HepG2 (cell line): Measurements from ENCODE around the gene LMBRD2. TPM values are rescaled to one million over a fixed set of nuclear protein-coding genes. Genes with fewer than 3 reads are reported as not detected.

Experiments
- AHDC1 ChIP-seq: sonication (generic); formaldehyde crosslinking; IDR thresholded peaks from 2 replicates; pipeline ENCODE4 v1.5.1; 2020; ENCODE audit warnings: mild to moderate bottlenecking, missing genetic modification reagents, borderline replicate concordance
- CENPBD1 ChIP-seq: sonication (generic); formaldehyde crosslinking; IDR thresholded peaks from 2 replicates; pipeline ENCODE4 v1.8.0; 2022; ENCODE audit warnings: missing genetic modification reagents, low read depth, mild to moderate bottlenecking, borderline replicate concordance
- E2F2 ChIP-seq: sonication (generic); formaldehyde crosslinking; IDR thresholded peaks from 2 replicates; pipeline ENCODE4 v1.4.0; 2020; ENCODE audit warnings: missing genetic modification reagents, borderline replicate concordance
- HNRNPL ChIP-seq: fragments of 200-400 bp; formaldehyde crosslinking; IDR thresholded peaks from 2 replicates; pipeline ENCODE4 v1.6.1; 2017; ENCODE audit warnings: mild to moderate bottlenecking, low read depth, low read length
- JUND ChIP-seq: sonication (generic); formaldehyde crosslinking; IDR thresholded peaks from 2 replicates; pipeline ENCODE4 v1.8.0; 2022; ENCODE audit warnings: mild to moderate bottlenecking, missing genetic modification reagents
- U2AF2 ChIP-seq: fragments of 200-400 bp; formaldehyde crosslinking; IDR thresholded peaks from 2 replicates; pipeline ENCODE4 v1.6.1; 2017; ENCODE audit warnings: low read depth, mild to moderate bottlenecking, low read length
- ZBTB7A ChIP-seq: sonication (generic); formaldehyde crosslinking; IDR thresholded peaks from 2 replicates; pipeline ENCODE4 v1.8.0; 2022; ENCODE audit warnings: mild to moderate bottlenecking, missing genetic modification reagents
- ZNF12 ChIP-seq: sonication (generic); formaldehyde crosslinking; IDR thresholded peaks from 2 replicates; pipeline ENCODE4 v1.5.0; 2020; ENCODE audit warnings: missing genetic modification reagents
- ZNF142 ChIP-seq: sonication (generic); formaldehyde crosslinking; IDR thresholded peaks from 2 replicates; pipeline ENCODE4 v1.4.0; 2020; ENCODE audit warnings: missing genetic modification reagents
- ZNF263 ChIP-seq: sonication (generic); formaldehyde crosslinking; IDR thresholded peaks from 2 replicates; pipeline ENCODE4 v1.4.0; 2020; ENCODE audit warnings: missing genetic modification reagents
- ZNF446 ChIP-seq: sonication (generic); formaldehyde crosslinking; IDR thresholded peaks from 2 replicates; pipeline ENCODE4 v1.5.0; 2020; ENCODE audit warnings: mild to moderate bottlenecking, missing genetic modification reagents
- ZNF569 ChIP-seq: sonication (generic); formaldehyde crosslinking; IDR thresholded peaks from 2 replicates; pipeline ENCODE4 v1.5.0; 2020; ENCODE audit warnings: mild to moderate bottlenecking, missing genetic modification reagents, moderate library complexity, borderline replicate concordance
- ZNF768 ChIP-seq: sonication (generic); formaldehyde crosslinking; IDR thresholded peaks from 2 replicates; pipeline ENCODE4 v1.4.0; 2020; ENCODE audit warnings: missing genetic modification reagents
- polyA plus RNA-seq, 8 experiments: library from polyadenylated mRNA; depleted of rRNA in 3 of 8; stranded (reverse) in 7 of 8; unstranded in 1 of 8; fragments of >200 nt; fragmentation: Illumina TruSeq in 4 of 8; extraction: Trizol in 4 of 8; gene quantifications; 2 replicates each; pipeline versions ENCODE4 v1.2.1 to v1.2.3, GENCODE V29; 2011 to 2016; ENCODE audit warnings: low read depth in 4 of 8, missing spikeins in 1 of 8, mixed read lengths in 1 of 8; ENCODE audit not compliant: insufficient read depth in 1 of 8
- total RNA-seq, 5 experiments: library from RNA; depleted of rRNA; stranded (reverse); fragments of >200 nt; fragmentation: Illumina TruSeq; extraction: Trizol; gene quantifications; 2 replicates each; pipeline ENCODE4 v1.2.3, GENCODE V29; 2016; ENCODE audit warnings: low read depth in 1 of 5

The LMBRD2 gene
- total and polyA plus RNA-seq, 2 of the 13 experiments (the other 11 are each of a cell fraction or from before 2014, with no cell fraction given), result 2.0 to 4.7 TPM

GRCh38 chr5:36138900-36139683 is 12.6 kb downstream of the LMBRD2 start (continued):
- peak; percentile 41; the same call in 1 of the 2 replicates for TF ChIP-seq AHDC1 (CRISPR knock-in tag)
- no peak for TF ChIP-seq ZNF569
- 0 out of 2 replicates have a peak, but pooled peaks have one; percentile 25 for TF ChIP-seq E2F2
- TF ChIP-seq ZNF768 (CRISPR knock-in tag), result peak; percentile 92
- TF ChIP-seq JUND (CRISPR knock-in tag), result no peak
- no peak for TF ChIP-seq ZNF12
- peak; percentile 97 for TF ChIP-seq HNRNPL
- TF ChIP-seq ZNF263 (CRISPR knock-in tag), result no peak
- TF ChIP-seq ZNF446 (CRISPR knock-in tag), result no peak
- no peak for TF ChIP-seq CENPBD1 (CRISPR knock-in tag)
- TF ChIP-seq ZBTB7A, result peak; percentile 70; the same call in 1 of the 2 replicates
- no peak for TF ChIP-seq ZNF142 (CRISPR knock-in tag)
- TF ChIP-seq U2AF2, result no peak
